ENCODE results near the gene PLAAT5. TPM values are rescaled to one million over a fixed set of nuclear protein-coding genes. Genes with fewer than 3 reads are reported as not detected.

Gene PLAAT5
- total RNA-seq, 1 experiment from 2014 or later: 8.5 TPM

DNA sequence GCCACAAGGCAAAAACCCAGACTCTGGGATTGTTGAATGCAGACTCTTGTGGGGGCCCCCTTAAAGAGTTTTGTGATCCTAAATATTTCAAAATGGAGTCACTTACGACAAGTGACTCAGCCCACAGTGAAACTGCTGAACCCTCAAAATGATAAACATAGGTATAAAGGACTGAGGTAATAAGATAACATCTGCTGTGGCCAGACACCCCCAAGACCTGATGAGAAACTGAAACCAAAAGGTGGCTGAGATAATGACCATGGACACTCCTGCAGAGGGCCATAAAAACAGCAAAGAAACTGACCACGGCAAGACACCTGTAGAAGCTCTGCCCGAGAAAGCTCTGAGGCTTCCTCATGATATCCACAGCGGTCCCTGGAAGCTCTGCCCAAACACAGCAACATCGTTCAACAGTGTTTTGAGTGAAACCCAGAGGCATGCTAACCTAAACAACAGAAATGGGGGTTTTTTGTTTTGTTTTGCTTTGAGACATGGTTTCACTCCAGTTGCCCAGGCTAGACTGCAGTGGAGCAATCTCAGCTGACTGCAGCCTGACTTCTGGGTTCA, 44.0 kb upstream of the PLAAT5 start:
- no peak overlapping the region for H3K27ac ChIP-seq (ENCODE audit: insufficient read length, low read depth, low read length)
- peaks cover 0 to 6% (median 0%) of the 10 kb centered on the region in 3 experiments; a peak in 2 of 7 replicates for H3K36me3 Mint-ChIP-seq (ENCODE audit: insufficient read depth in 1 of 3, low read depth in 3 of 3)
- H3K9me3 Mint-ChIP-seq: peaks cover 7 to 11% of the 10 kb centered on the region in 2 experiments
- H3T11ph ChIP-seq (ENCODE audit: low read length): no peak overlapping the region
- H2BK5ac ChIP-seq (ENCODE audit: insufficient read length, low read length): no peak overlapping the region
- no peak overlapping the region for H2BK15ac ChIP-seq (ENCODE audit: low read depth, low read length)
- H3K18ac ChIP-seq (ENCODE audit: insufficient read length, low read depth, low read length): no peak overlapping the region
- H3K27me3 ChIP-seq (ENCODE audit: insufficient read depth, low read length): 0 out of 2 replicates have a peak, but pooled peaks cover 2% of the 10 kb centered on the region
- H3K4me3 Mint-ChIP-seq: no peak overlapping the region
- H3K4ac ChIP-seq (ENCODE audit: low read depth, low read length): no peak overlapping the region
- whole genome bisulfite sequencing (ENCODE audit: extremely low coverage, insufficient read length, low lambda C conversion rate): no CpG with 5 or more reads among the region's 5 CpGs
- no peak overlapping the region for H4K91ac ChIP-seq (ENCODE audit: insufficient read length, low read depth, low read length)
- H4K5ac ChIP-seq (ENCODE audit: insufficient read length, low read depth, low read length): no peak overlapping the region
- no peaks in the 10 kb centered on the region for H3K79me1 ChIP-seq (ENCODE audit: insufficient read depth, low read depth, low read length, poor library complexity, severe bottlenecking)
- no peak overlapping the region for H3K4me2 ChIP-seq (ENCODE audit: insufficient read depth, insufficient read length, low read length)
- peaks cover 50 to 54% of the 10 kb centered on the region in 2 experiments for H3K4me1 Mint-ChIP-seq
- no peak for DNase-seq
- H3K27me3 Mint-ChIP-seq (ENCODE audit: low read depth): no peaks in the 10 kb centered on the region; the same call in 1 of the 2 replicates
- no peak overlapping the region for H3K27ac Mint-ChIP-seq
- H2AFZ ChIP-seq (ENCODE audit: low read length): no peak overlapping the region
- peaks cover 7% of the 10 kb centered on the region; the same call in 1 of the 2 replicates for H3K4me1 ChIP-seq (ENCODE audit: insufficient read depth, low read length)
- H3K23me2 ChIP-seq (ENCODE audit: insufficient read length, low read depth, low read length, poor library complexity, severe bottlenecking): no peaks in the 10 kb centered on the region
- no peak overlapping the region for H3K14ac ChIP-seq (ENCODE audit: insufficient read depth, low read length)
- H3K79me2 ChIP-seq (ENCODE audit: insufficient read depth, low read length): no peaks in the 10 kb centered on the region
- no peak overlapping the region for H4K8ac ChIP-seq (replicated peaks; ENCODE audit: insufficient read length, low read depth, low read length)
- H3K23ac ChIP-seq (ENCODE audit: insufficient read length, low read depth, low read length): no peak overlapping the region
- no peak overlapping the region for H2BK20ac ChIP-seq (ENCODE audit: low read depth, low read length, poor library complexity, severe bottlenecking)
- H2BK12ac ChIP-seq (ENCODE audit: insufficient read length, low read depth, low read length): no peak overlapping the region
- no peaks in the 10 kb centered on the region for H4K20me1 ChIP-seq (ENCODE audit: control insufficient read depth, insufficient read depth, insufficient read length)
- TF ChIP-seq, protein P1, sequence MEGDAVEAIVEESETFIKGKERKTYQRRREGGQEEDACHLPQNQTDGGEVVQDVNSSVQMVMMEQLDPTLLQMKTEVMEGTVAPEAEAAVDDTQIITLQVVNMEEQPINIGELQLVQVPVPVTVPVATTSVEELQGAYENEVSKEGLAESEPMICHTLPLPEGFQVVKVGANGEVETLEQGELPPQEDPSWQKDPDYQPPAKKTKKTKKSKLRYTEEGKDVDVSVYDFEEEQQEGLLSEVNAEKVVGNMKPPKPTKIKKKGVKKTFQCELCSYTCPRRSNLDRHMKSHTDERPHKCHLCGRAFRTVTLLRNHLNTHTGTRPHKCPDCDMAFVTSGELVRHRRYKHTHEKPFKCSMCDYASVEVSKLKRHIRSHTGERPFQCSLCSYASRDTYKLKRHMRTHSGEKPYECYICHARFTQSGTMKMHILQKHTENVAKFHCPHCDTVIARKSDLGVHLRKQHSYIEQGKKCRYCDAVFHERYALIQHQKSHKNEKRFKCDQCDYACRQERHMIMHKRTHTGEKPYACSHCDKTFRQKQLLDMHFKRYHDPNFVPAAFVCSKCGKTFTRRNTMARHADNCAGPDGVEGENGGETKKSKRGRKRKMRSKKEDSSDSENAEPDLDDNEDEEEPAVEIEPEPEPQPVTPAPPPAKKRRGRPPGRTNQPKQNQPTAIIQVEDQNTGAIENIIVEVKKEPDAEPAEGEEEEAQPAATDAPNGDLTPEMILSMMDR (conservative IDR thresholded peaks at IDR 0.05): no peak
- no peaks in the 10 kb centered on the region for H3K9me3 ChIP-seq (ENCODE audit: control insufficient read depth, low read depth, low read length)
- no peak overlapping the region for H2BK120ac ChIP-seq (ENCODE audit: low read depth, low read length, poor library complexity, severe bottlenecking)
- no peak overlapping the region for H2AK5ac ChIP-seq (ENCODE audit: insufficient read length, low read length)
- no peak overlapping the region for H3K9ac ChIP-seq (ENCODE audit: extremely low read depth, insufficient read length, low read length)
- no peak overlapping the region for H3K56ac ChIP-seq (ENCODE audit: insufficient read length, low read depth, low read length)
